Activated CD8-positive, alpha-beta memory T cell treated with anti-CD3 and anti-CD28 coated beads, Interleukin-2, amount 10 ng/mL, durations not matched to agents 7 days and 5 days (primary cell): ENCODE results near the gene ST6GAL1. TPM values are rescaled to one million over a fixed set of nuclear protein-coding genes. Genes with fewer than 3 reads are reported as not detected.
"Not testable (repeated sequence)": the region's sequence is repeated elsewhere in the genome, so short reads cannot be mapped to it uniquely, and the experiment has no call there.

Experiments used
- ATAC-seq: fragments of 150-1000 bp; cut with Tn5 transposase; one replicate; pipeline ENCODE4 v1.10.0; 2021; ENCODE audit warnings: moderate library complexity
- CTCF ChIA-PET: fragments of 350-600 bp; sonication (Branson Sonifier 250); formaldehyde crosslinking; loops from one replicate; lab custom pipeline; 2021; ENCODE audit warnings: antibody characterized with exemption; lab: Charles Lee
- DNase-seq: peaks from one replicate; pipeline ENCODE4 v3.0.0-alpha.2; 2020
- H3K27ac Mint-ChIP-seq: one replicate; pipeline ENCODE4 v1.8.0; 2021; ENCODE audit warnings: mild to moderate bottlenecking, mixed read lengths
- H3K27me3 Mint-ChIP-seq: one replicate; pipeline ENCODE4 v1.8.0; 2021; ENCODE audit warnings: mixed read lengths
- H3K36me3 Mint-ChIP-seq: one replicate; pipeline ENCODE4 v1.8.0; 2021; ENCODE audit warnings: mild to moderate bottlenecking, mixed read lengths
- H3K4me1 Mint-ChIP-seq: one replicate; pipeline ENCODE4 v1.8.0; 2021; ENCODE audit warnings: mixed read lengths
- H3K4me3 Mint-ChIP-seq: one replicate; pipeline ENCODE4 v1.8.0; 2021; ENCODE audit warnings: mild to moderate bottlenecking, moderate library complexity, mixed read lengths
- H3K9me3 Mint-ChIP-seq: one replicate; pipeline ENCODE4 v1.8.0; 2022; ENCODE audit warnings: low read depth, mixed read lengths
- total RNA-seq, 2 experiments: library from RNA; stranded (reverse); gene quantifications; one replicate each; pipeline ENCODE4 v1.2.3, GENCODE V29; 2021

ST6GAL1 gene
- total RNA-seq, 2 experiments from 2014 or later = 77.9 to 102 TPM

GRCh38 chr3:186896875-186897274, 33.5 kb upstream of the ST6GAL1 start:
- ATAC-seq = no peak
- H3K27me3 Mint-ChIP-seq = no peaks in the 10 kb centered on the region
- no peak overlapping the region for H3K27ac Mint-ChIP-seq
- H3K4me1 Mint-ChIP-seq = peaks cover 15% of the 10 kb centered on the region
- H3K9me3 Mint-ChIP-seq = no peaks in the 10 kb centered on the region
- CTCF ChIA-PET = no interaction called here
- DNase-seq = no peak
- H3K36me3 Mint-ChIP-seq = peaks cover 7% of the 10 kb centered on the region
- no peak overlapping the region for H3K4me3 Mint-ChIP-seq

GRCh38 chr3:186901135-186901734, 29.1 kb upstream of the ST6GAL1 start:
- Mint-ChIP-seq H3K36me3 (peaks cover 41% of the 10 kb centered on the region), H3K27ac (peak overlapping the region; percentile 74), H3K27me3 (no peaks in the 10 kb centered on the region), H3K9me3 (peaks cover 11% of the 10 kb centered on the region), H3K4me1 (peaks cover 18% of the 10 kb centered on the region), H3K4me3 (no peak overlapping the region)
- CTCF ChIA-PET = interaction anchor here (0.6 to 0.9 kb wide), 2 partner anchors 20 to 23 kb away, joined by 3 read pairs; no protein-coding TSS in a partner anchor
- DNase-seq (no peak), ATAC-seq (peak; percentile 61)

GRCh38 chr3:186902154-186902553, 28.2 kb upstream of the ST6GAL1 start:
- DNase-seq = no peak
- CTCF ChIA-PET = no interaction called here
- ATAC-seq = no peak
- Mint-ChIP-seq H3K27me3 (no peaks in the 10 kb centered on the region), H3K36me3 (peaks cover 49% of the 10 kb centered on the region), H3K4me1 (peaks cover 23% of the 10 kb centered on the region), H3K27ac (no peak overlapping the region), H3K4me3 (no peak overlapping the region), H3K9me3 (peaks cover 19% of the 10 kb centered on the region)

- Mint-ChIP-seq H3K9me3 (peaks cover 23% of the 10 kb centered on the region), H3K27me3 (no peaks in the 10 kb centered on the region), H3K4me1 (peaks cover 28% of the 10 kb centered on the region), H3K36me3 (peaks cover 54% of the 10 kb centered on the region), H3K27ac (no peak overlapping the region), H3K4me3 (no peak overlapping the region)
- ATAC-seq (no peak), DNase-seq (no peak)
- CTCF ChIA-PET = interaction anchor here (1.2 kb wide), 1 partner anchor 21 kb away, joined by 3 read pairs; no protein-coding TSS in a partner anchor
Measured at GRCh38 chr3:186902713-186903112, 27.6 kb upstream of the ST6GAL1 start.

- not testable (repeated sequence) for DNase-seq, H3K4me3 Mint-ChIP-seq, H3K27ac Mint-ChIP-seq, H3K27me3 Mint-ChIP-seq, ATAC-seq
- CTCF ChIA-PET = interaction anchor here (1.2 kb wide), 1 partner anchor 22 kb away, joined by 3 read pairs; no protein-coding TSS in a partner anchor
- H3K4me1 Mint-ChIP-seq = peaks cover 37% of the 10 kb centered on the region
- peaks cover 27% of the 10 kb centered on the region for H3K9me3 Mint-ChIP-seq
- H3K36me3 Mint-ChIP-seq = peaks cover 63% of the 10 kb centered on the region
Measured at GRCh38 chr3:186903676-186904075, 26.6 kb upstream of the ST6GAL1 start.

- not testable (repeated sequence) for H3K27ac Mint-ChIP-seq, ATAC-seq, H3K4me3 Mint-ChIP-seq, DNase-seq, H3K27me3 Mint-ChIP-seq
- H3K4me1 Mint-ChIP-seq = peaks cover 36% of the 10 kb centered on the region
- CTCF ChIA-PET = interaction anchor here (0.8 kb wide), 1 partner anchor 190 kb away, joined by 3 read pairs; no protein-coding TSS in a partner anchor
- peaks cover 27% of the 10 kb centered on the region for H3K9me3 Mint-ChIP-seq
- H3K36me3 Mint-ChIP-seq = peaks cover 65% of the 10 kb centered on the region
Measured at GRCh38 chr3:186907075-186907474, 23.3 kb upstream of the ST6GAL1 start.

GRCh38 chr3:186909078-186909853, 21.1 kb upstream of the ST6GAL1 start:
- peak overlapping the region; percentile 59 for H3K4me3 Mint-ChIP-seq
- peak; percentile 95 for DNase-seq
- H3K4me1 Mint-ChIP-seq = peaks cover 43% of the 10 kb centered on the region
- peak overlapping the region; percentile 97 for H3K27ac Mint-ChIP-seq
- H3K9me3 Mint-ChIP-seq = peaks cover 30% of the 10 kb centered on the region
- peaks cover 59% of the 10 kb centered on the region for H3K36me3 Mint-ChIP-seq
- H3K27me3 Mint-ChIP-seq = no peaks in the 10 kb centered on the region
- peak; percentile 92 for ATAC-seq
- CTCF ChIA-PET = interaction anchor here (0.6 to 2.5 kb wide), 11 partner anchors 19 to 230 kb away, joined by 3 to 13 read pairs (median 4); partner anchors contain the start of genes RPL39L and ST6GAL1

GRCh38 chr3:186915806-186916796, 14.2 kb upstream of the ST6GAL1 start:
- Mint-ChIP-seq H3K27ac (peak overlapping the region; percentile 45), H3K4me1 (peaks cover 36% of the 10 kb centered on the region)

GRCh38 chr3:186917512-186918312, 12.6 kb upstream of the ST6GAL1 start:
- Mint-ChIP-seq H3K27me3 (no peaks in the 10 kb centered on the region), H3K36me3 (peaks cover 5% of the 10 kb centered on the region), H3K4me3 (no peak overlapping the region), H3K27ac (no peak overlapping the region), H3K9me3 (peaks cover 1% of the 10 kb centered on the region), H3K4me1 (peaks cover 35% of the 10 kb centered on the region)
- DNase-seq (no peak), ATAC-seq (no peak)
- CTCF ChIA-PET = interaction anchor here (0.9 kb wide), 1 partner anchor 14 kb away, joined by 3 read pairs; no protein-coding TSS in a partner anchor

More at GRCh38 chr3:186915806-186916796, 14.2 kb upstream of the ST6GAL1 start:
- Mint-ChIP-seq H3K27me3 (no peaks in the 10 kb centered on the region), H3K36me3 (peaks cover 10% of the 10 kb centered on the region), H3K9me3 (peaks cover 3% of the 10 kb centered on the region), H3K4me3 (no peak overlapping the region)
- peak; percentile 39 for ATAC-seq
- DNase-seq = no peak
- CTCF ChIA-PET = interaction anchor here (1.1 to 1.9 kb wide), 4 partner anchors 13 to 234 kb away, joined by 3 to 7 read pairs (median 6); no protein-coding TSS in a partner anchor

- ATAC-seq (no peak), DNase-seq (no peak)
- no peaks in the 10 kb centered on the region for H3K36me3 Mint-ChIP-seq
- H3K4me3 Mint-ChIP-seq = no peak overlapping the region
- peaks cover 21% of the 10 kb centered on the region for H3K4me1 Mint-ChIP-seq
- no peaks in the 10 kb centered on the region for H3K27me3 Mint-ChIP-seq
- CTCF ChIA-PET = interaction anchor here (0.7 to 1.6 kb wide), 4 partner anchors 9 to 119 kb away, joined by 3 to 7 read pairs (median 4); partner anchors contain the start of gene ST6GAL1
- H3K27ac Mint-ChIP-seq = no peak overlapping the region
- H3K9me3 Mint-ChIP-seq = no peaks in the 10 kb centered on the region
Measured at GRCh38 chr3:186920301-186920700, 10.0 kb upstream of the ST6GAL1 start.

- no peaks in the 10 kb centered on the region for H3K27me3 Mint-ChIP-seq
- no peaks in the 10 kb centered on the region for H3K9me3 Mint-ChIP-seq
- no peak for ATAC-seq
- H3K4me3 Mint-ChIP-seq = no peak overlapping the region
- H3K4me1 Mint-ChIP-seq = peaks cover 16% of the 10 kb centered on the region
- no peaks in the 10 kb centered on the region for H3K36me3 Mint-ChIP-seq
- H3K27ac Mint-ChIP-seq = no peak overlapping the region
- DNase-seq = no peak
- CTCF ChIA-PET = interaction anchor here (1.0 to 1.6 kb wide), 2 partner anchors 11 to 65 kb away, joined by 3 to 7 read pairs; partner anchors contain the start of gene ST6GAL1
Measured at GRCh38 chr3:186920796-186921195, 9.5 kb upstream of the ST6GAL1 start.

- ATAC-seq (no peak), DNase-seq (no peak)
- CTCF ChIA-PET = interaction anchor here (1.0 kb wide), 1 partner anchor 65 kb away, joined by 3 read pairs; no protein-coding TSS in a partner anchor
- Mint-ChIP-seq H3K9me3 (no peaks in the 10 kb centered on the region), H3K4me1 (peaks cover 9% of the 10 kb centered on the region), H3K4me3 (no peak overlapping the region), H3K27me3 (no peaks in the 10 kb centered on the region), H3K27ac (no peak overlapping the region), H3K36me3 (no peaks in the 10 kb centered on the region)
Measured at GRCh38 chr3:186921578-186921977, 8.7 kb upstream of the ST6GAL1 start.
